Thoracic aorta (tissue), 2 donors: ENCODE results near the gene OBSCN. TPM values are rescaled to one million over a fixed set of nuclear protein-coding genes. Genes with fewer than 3 reads are reported as not detected.

Experiments
- ATAC-seq: fragments of 150-250 bp; one replicate; pipeline ENCODE4 v1.8.0; 2017; ENCODE audit warnings: low read depth; ENCODE audit not compliant: insufficient number of reproducible peaks, low FRiP score
- DNase-seq: peaks from one replicate; pipeline ENCODE4 v3.0.0-alpha.2; 2020; ENCODE audit warnings: low spot score
- H3K27ac ChIP-seq, 2 donors: fragments of 200-600 bp; sonication (generic); 1 replicate in 1 of 2; 2 replicates in 1 of 2; pipeline ENCODE4 v1.5.1; 2016; ENCODE audit warnings: mild to moderate bottlenecking in 2 of 2, moderate library complexity in 2 of 2
- H3K27me3 ChIP-seq: fragments of 200-600 bp; sonication (generic); replicated peaks from 2 replicates; pipeline ENCODE4 v1.6.0; 2016; ENCODE audit warnings: mild to moderate bottlenecking; ENCODE audit not compliant: insufficient read depth
- H3K36me3 ChIP-seq: fragments of 200-600 bp; sonication (generic); one replicate; pipeline ENCODE4 v1.5.1; 2016
- H3K4me1 ChIP-seq, 2 donors: fragments of 200-600 bp; sonication (generic); 1 replicate in 1 of 2; 2 replicates in 1 of 2; pipeline versions ENCODE4 v1.5.1 to v1.6.0; 2016; ENCODE audit warnings: low read depth in 2 of 2, mild to moderate bottlenecking in 1 of 2; ENCODE audit not compliant: control insufficient read depth in 1 of 2
- H3K4me3 ChIP-seq: fragments of 200-600 bp; sonication (generic); 2 replicates; pipeline ENCODE4 v1.5.1; 2016; ENCODE audit warnings: mild to moderate bottlenecking
- H3K9me3 ChIP-seq: fragments of 200-600 bp; sonication (generic); 2 replicates; pipeline ENCODE4 v1.5.1; 2016
- CTCF ChIP-seq: fragments of 200-600 bp; sonication (generic); IDR thresholded peaks from one replicate; pipeline ENCODE4 v1.5.1; 2019; ENCODE audit warnings: antibody characterized with exemption
- total RNA-seq, 2 donors: library from RNA; depleted of rRNA; stranded (reverse); fragments of >200 nt; gene quantifications; one replicate each; pipeline versions ENCODE4 v1.1.0 to v1.2.3, GENCODE V29; 2016

The OBSCN gene
- total RNA-seq, 2 donors from 2014 or later, result 22.3 to 40.2 TPM

- Histone ChIP-seq H3K4me1 (no peaks in the 10 kb centered on the region), H3K27me3 (no peaks in the 10 kb centered on the region), H3K4me3 (no peak overlapping the region), H3K9me3 (no peaks in the 10 kb centered on the region), H3K27ac (no peak overlapping the region), H3K36me3 (no peaks in the 10 kb centered on the region)
- ATAC-seq (no peak), DNase-seq (no peak)
- TF ChIP-seq CTCF, result no peak
These were observed 114.1 kb downstream of the OBSCN start for GRCh38 chr1:228321895-228322294.

GRCh38 chr1:228323401-228323800 is 115.6 kb downstream of the OBSCN start:
- TF ChIP-seq CTCF, result no peak
- ATAC-seq, result no peak

GRCh38 chr1:228325267-228325666 is 117.4 kb downstream of the OBSCN start:
- Histone ChIP-seq H3K4me1 (no peaks in the 10 kb centered on the region), H3K27me3 (no peaks in the 10 kb centered on the region), H3K36me3 (no peaks in the 10 kb centered on the region), H3K27ac (no peak overlapping the region), H3K4me3 (no peak overlapping the region), H3K9me3 (no peaks in the 10 kb centered on the region)
- TF ChIP-seq CTCF, result no peak
- DNase-seq (no peak), ATAC-seq (no peak)

More at GRCh38 chr1:228323401-228323800, 115.6 kb downstream of the OBSCN start:
- Histone ChIP-seq H3K27me3 (no peaks in the 10 kb centered on the region), H3K4me1 (no peaks in the 10 kb centered on the region), H3K36me3 (no peaks in the 10 kb centered on the region), H3K4me3 (no peak overlapping the region), H3K9me3 (no peaks in the 10 kb centered on the region), H3K27ac (no peak overlapping the region)
- DNase-seq, result no peak

GRCh38 chr1:228329887-228330286 is 122.0 kb downstream of the OBSCN start:
- H3K4me3 ChIP-seq, result no peak overlapping the region
- no peak overlapping the region for H3K27ac ChIP-seq
- DNase-seq, result no peak
- no peak for TF ChIP-seq CTCF
- H3K36me3 ChIP-seq, result no peaks in the 10 kb centered on the region
- no peak for ATAC-seq
- no peaks in the 10 kb centered on the region for H3K4me1 ChIP-seq
- H3K9me3 ChIP-seq, result no peaks in the 10 kb centered on the region
- no peaks in the 10 kb centered on the region for H3K27me3 ChIP-seq

- H3K27me3 ChIP-seq, result no peaks in the 10 kb centered on the region
- no peaks in the 10 kb centered on the region for H3K4me1 ChIP-seq
- no peak overlapping the region for H3K27ac ChIP-seq
- no peak for ATAC-seq
- H3K36me3 ChIP-seq, result no peaks in the 10 kb centered on the region
- no peak for TF ChIP-seq CTCF
- DNase-seq, result no peak
- H3K9me3 ChIP-seq, result no peaks in the 10 kb centered on the region
- no peak overlapping the region for H3K4me3 ChIP-seq
These were observed 125.2 kb downstream of the OBSCN start for GRCh38 chr1:228332797-228333738.
